ENCODE measurements around the gene RASSF3.

RASSF3 gene

GRCh38 chr12:64691795-64692583, 81.7 kb downstream of the RASSF3 start:
- Histone ChIP-seq H3K36me3 (peaks cover 25% of the 10 kb centered on the region), H3K4me3 (ENCODE audit: low read depth, low read length) (no peak overlapping the region), H3K27me3 (no peaks in the 10 kb centered on the region), H3K4me1 (no peaks in the 10 kb centered on the region), H3K9me3 (no peaks in the 10 kb centered on the region)
- no peak for DNase-seq
- TF ChIP-seq CTCF (IDR thresholded peaks at IDR 0.05; ENCODE audit: low read depth, low read length), result no peak

- H3K4me1 ChIP-seq, result no peaks in the 10 kb centered on the region
- no peak for DNase-seq
- H3K9me3 ChIP-seq, result no peaks in the 10 kb centered on the region
- H3K36me3 ChIP-seq, result peaks cover 14% of the 10 kb centered on the region
- H3K27me3 ChIP-seq, result no peaks in the 10 kb centered on the region
- TF ChIP-seq CTCF (IDR thresholded peaks at IDR 0.05; ENCODE audit: low read depth, low read length), result no peak
- H3K4me3 ChIP-seq (ENCODE audit: low read depth, low read length), result no peak overlapping the region
Measured at GRCh38 chr12:64694130-64695040, 84.1 kb downstream of the RASSF3 start.

GRCh38 chr12:64695550-64695949, 85.3 kb downstream of the RASSF3 start:
- TF ChIP-seq CTCF (IDR thresholded peaks at IDR 0.05; ENCODE audit: low read depth, low read length), result no peak
- Histone ChIP-seq H3K4me1 (no peaks in the 10 kb centered on the region), H3K36me3 (peaks cover 11% of the 10 kb centered on the region), H3K4me3 (ENCODE audit: low read depth, low read length) (no peak overlapping the region), H3K9me3 (no peaks in the 10 kb centered on the region), H3K27me3 (no peaks in the 10 kb centered on the region)
- DNase-seq, result no peak

DNA sequence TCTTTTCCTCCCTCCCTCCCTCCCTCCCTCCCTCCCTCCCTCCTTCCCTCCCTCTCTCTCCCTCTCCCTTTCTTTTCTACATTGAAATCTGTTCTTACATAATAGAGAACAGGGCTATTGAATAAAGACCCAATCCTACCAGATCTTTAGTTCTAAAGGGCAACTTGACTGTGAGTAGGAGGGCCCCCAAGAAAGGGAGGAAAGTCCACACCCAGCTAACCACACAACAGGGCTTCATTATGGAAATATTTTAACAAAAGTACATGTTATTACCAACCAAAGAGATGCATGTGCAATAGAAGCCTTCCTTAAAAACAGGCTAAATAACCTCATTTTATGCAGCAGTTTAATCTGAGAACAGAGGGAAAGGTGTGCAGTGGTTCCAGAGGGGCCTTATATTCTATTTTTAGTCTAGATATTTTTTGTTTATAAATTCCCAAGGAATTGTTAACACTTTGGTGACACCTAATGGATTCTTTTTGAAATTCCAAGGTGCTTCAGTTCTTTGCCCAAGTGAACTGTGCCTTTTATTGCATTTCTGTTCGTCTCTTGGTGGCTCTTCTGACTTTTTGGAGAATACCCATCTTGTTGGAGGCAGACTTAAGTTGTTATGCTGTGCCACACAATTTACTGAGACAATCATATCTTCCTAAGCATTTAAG, 85.9 kb downstream of the RASSF3 start:
- Histone ChIP-seq H3K9me3 (no peaks in the 10 kb centered on the region), H3K36me3 (peaks cover 11% of the 10 kb centered on the region), H3K4me1 (peaks cover 4% of the 10 kb centered on the region; the same call in 1 of the 2 replicates), H3K27me3 (no peaks in the 10 kb centered on the region), H3K4me3 (ENCODE audit: low read depth, low read length) (no peak overlapping the region)
- DNase-seq, result no peak
- peak; percentile 35 for TF ChIP-seq CTCF (IDR thresholded peaks at IDR 0.05; ENCODE audit: low read depth, low read length)

- Histone ChIP-seq H3K36me3 (peaks cover 3% of the 10 kb centered on the region), H3K4me1 (peaks cover 4% of the 10 kb centered on the region; the same call in 1 of the 2 replicates), H3K9me3 (no peaks in the 10 kb centered on the region), H3K4me3 (ENCODE audit: low read depth, low read length) (no peak overlapping the region), H3K27me3 (no peaks in the 10 kb centered on the region)
- DNase-seq, result no peak
- TF ChIP-seq CTCF (IDR thresholded peaks at IDR 0.05; ENCODE audit: low read depth, low read length), result no peak
Measured at GRCh38 chr12:64699504-64700115, 89.3 kb downstream of the RASSF3 start.

Data from BE2C (cell line).